Prostate gland (tissue), 2 donors: ENCODE results near the gene IGSF6. TPM values are rescaled to one million over a fixed set of nuclear protein-coding genes. Genes with fewer than 3 reads are reported as not detected.
"Not testable (repeated sequence)": the region's sequence is repeated elsewhere in the genome, so short reads cannot be mapped to it uniquely, and the experiment has no call there.

Experiments used
- DNase-seq: peaks from one replicate; pipeline ENCODE4 v3.0.0-alpha.2; 2019; ENCODE audit warnings: low spot score
- H3K27ac ChIP-seq, 2 donors: fragments of 200-600 bp; sonication (generic); 2 replicates each; pipeline ENCODE4 v1.5.1; 2017 to 2019
- H3K27me3 ChIP-seq: fragments of 200-600 bp; sonication (generic); replicated peaks from 2 replicates; pipeline ENCODE4 v1.5.1; 2019; ENCODE audit not compliant: insufficient read depth
- H3K36me3 ChIP-seq, 2 donors: fragments of 200-600 bp; sonication (generic); 1 replicate in 1 of 2; 2 replicates in 1 of 2; pipeline versions ENCODE4 v1.5.1 to v1.8.1; 2017 to 2019
- H3K4me1 ChIP-seq: fragments of 200-600 bp; sonication (generic); replicated peaks from 2 replicates; pipeline ENCODE4 v1.5.1; 2019
- H3K4me3 ChIP-seq, 2 donors: fragments of 200-600 bp; sonication (generic); 2 replicates each; pipeline ENCODE4 v1.5.1; 2017 to 2019
- H3K9me3 ChIP-seq: fragments of 200-600 bp; sonication (generic); 2 replicates; pipeline ENCODE4 v1.5.1; 2017
- CTCF ChIP-seq, 4 experiments: fragments of 200-600 bp in 2 of 4; fragments of 450-650 bp in 2 of 4; sonication (generic) in 2 of 4; IDR thresholded peaks; 1 replicate in 3 of 4; 2 replicates in 1 of 4; pipeline ENCODE4 v1.5.1; 2016 to 2019; ENCODE audit warnings: antibody characterized with exemption in 4 of 4, mild to moderate bottlenecking in 2 of 4, moderate library complexity in 2 of 4
- POLR2A ChIP-seq: fragments of 450-650 bp; IDR thresholded peaks from one replicate; pipeline ENCODE4 v1.6.1; 2016; ENCODE audit warnings: antibody characterized with exemption, mild to moderate bottlenecking
- POLR2AphosphoS5 ChIP-seq: sonication (generic); formaldehyde crosslinking; IDR thresholded peaks from one replicate; pipeline ENCODE4 v1.6.1; 2017; ENCODE audit warnings: antibody characterized with exemption
- WGBS: methylation state at CpG from one replicate; pipeline ENCODE4 v1.1.5; 2018; 5-methylcytosine and 5-hydroxymethylcytosine counted together
- intact Hi-C: fragments of 100-400 bp; cut with DNase I; formaldehyde crosslinking; loops from one replicate; pipeline ENCODE4 v1.14.2; 2022
- total RNA-seq, 2 donors: library from RNA; depleted of rRNA; stranded (reverse); fragments of >200 nt; gene quantifications; one replicate each; pipeline ENCODE4 v1.1.0, GENCODE V29; 2016

Gene IGSF6
- total RNA-seq, 2 donors from 2014 or later, result 4.5 TPM; not detected in 1

GRCh38 chr16:21689107-21689506, 36.7 kb upstream of the IGSF6 start:
- Histone ChIP-seq H3K27ac (no peak overlapping the region), H3K4me3 (no peak overlapping the region), H3K36me3 (no peaks in the 10 kb centered on the region), H3K4me1 (no peaks in the 10 kb centered on the region), H3K27me3 (no peaks in the 10 kb centered on the region), H3K9me3 (no peaks in the 10 kb centered on the region)
- 59% methylated on average over 4 of the region's 4 CpGs for WGBS
- intact Hi-C loops, result no loop called here
- no peak for DNase-seq
- TF ChIP-seq POLR2A (no peak), POLR2AphosphoS5 (no peak), CTCF (IDR thresholded peaks at IDR 0.05) (no peak)

- no peaks in the 10 kb centered on the region for H3K27me3 ChIP-seq
- no peak for DNase-seq
- no peak overlapping the region for H3K27ac ChIP-seq
- H3K4me3 ChIP-seq, result no peak overlapping the region
- H3K4me1 ChIP-seq, result no peaks in the 10 kb centered on the region
- H3K9me3 ChIP-seq, result no peaks in the 10 kb centered on the region
- intact Hi-C loops, result no loop called here
- WGBS, result 37% methylated on average over 14 of the region's 14 CpGs
- no peak for TF ChIP-seq POLR2AphosphoS5
- no peak for TF ChIP-seq CTCF (IDR thresholded peaks at IDR 0.05)
- no peak for TF ChIP-seq POLR2A
- H3K36me3 ChIP-seq, result no peaks in the 10 kb centered on the region
Measured at GRCh38 chr16:21685034-21685455, 32.6 kb upstream of the IGSF6 start.

- DNase-seq, result peak; percentile 4
- H3K27me3 ChIP-seq, result no peaks in the 10 kb centered on the region
- H3K27ac ChIP-seq, result no peak overlapping the region
- intact Hi-C loops, result no loop called here
- WGBS, result 30% methylated on average over 6 of the region's 6 CpGs
- no peaks in the 10 kb centered on the region for H3K4me1 ChIP-seq
- no peak overlapping the region for H3K4me3 ChIP-seq
- H3K9me3 ChIP-seq, result no peaks in the 10 kb centered on the region
- no peaks in the 10 kb centered on the region for H3K36me3 ChIP-seq
- no peak for TF ChIP-seq POLR2A
- TF ChIP-seq CTCF (IDR thresholded peaks at IDR 0.05), result no peak
- no peak for TF ChIP-seq POLR2AphosphoS5
Measured at GRCh38 chr16:21684199-21684598, 31.8 kb upstream of the IGSF6 start.

GRCh38 chr16:21683184-21683583, 30.8 kb upstream of the IGSF6 start:
- no peak for TF ChIP-seq CTCF (IDR thresholded peaks at IDR 0.05)
- no peak for TF ChIP-seq POLR2AphosphoS5
- TF ChIP-seq POLR2A, result no peak
- H3K27me3 ChIP-seq, result no peaks in the 10 kb centered on the region
- WGBS, result 83% methylated on average over 3 of the region's 3 CpGs

GRCh38 chr16:21680714-21681113, 28.3 kb upstream of the IGSF6 start:
- DNase-seq, H3K27me3 ChIP-seq, H3K4me1 ChIP-seq, H3K36me3 ChIP-seq, H3K27ac ChIP-seq, intact Hi-C loops, H3K4me3 ChIP-seq, H3K9me3 ChIP-seq: not testable (repeated sequence)
- 87% methylated on average over 5 of the region's 5 CpGs for WGBS

More at GRCh38 chr16:21683184-21683583, 30.8 kb upstream of the IGSF6 start:
- H3K27ac ChIP-seq, result no peak overlapping the region
- no peaks in the 10 kb centered on the region for H3K9me3 ChIP-seq
- H3K4me1 ChIP-seq, result no peaks in the 10 kb centered on the region
- no peaks in the 10 kb centered on the region for H3K36me3 ChIP-seq
- intact Hi-C loops, result no loop called here
- DNase-seq, result no peak
- H3K4me3 ChIP-seq, result no peak overlapping the region

GRCh38 chr16:21674456-21674855, 22.0 kb upstream of the IGSF6 start:
- WGBS, result 91% methylated on average over 4 of the region's 4 CpGs
- H3K9me3 ChIP-seq, H3K27me3 ChIP-seq, H3K36me3 ChIP-seq, H3K4me1 ChIP-seq, H3K27ac ChIP-seq, DNase-seq, H3K4me3 ChIP-seq, intact Hi-C loops: not testable (repeated sequence)
